HepG2 (cell line): ENCODE results near the gene TBRG4. TPM values are rescaled to one million over a fixed set of nuclear protein-coding genes. Genes with fewer than 3 reads are reported as not detected.

Experiments used
- ATAC-seq: fragments of 200-7000 bp; cut with Tn5 transposase; 3 replicates; pipeline ENCODE4 v1.9.1; 2020; ENCODE audit warnings: mild to moderate bottlenecking, moderate library complexity
- BruUV-seq: library from RNA; stranded (reverse); fragments of 400-500 nt; replicated peaks from 2 replicates; lab custom pipeline; 2021; lab: Mats Ljungman, UMichigan
- CTCF ChIA-PET: fragments of 300-600 bp; formaldehyde crosslinking; extraction: SDS; loops from one replicate; lab custom pipeline; 2021; ENCODE audit warnings: low total read pairs, inconsistent platforms, low intra/inter-chr PET ratio; lab: Yijun Ruan, JAX
- POLR2A ChIA-PET: fragments of 350-600 bp; sonication (Branson Sonifier 250); formaldehyde crosslinking; loops from one replicate; lab custom pipeline; 2020; ENCODE audit warnings: antibody characterized with exemption, inconsistent platforms; lab: Yijun Ruan, JAX
- DNase-seq: peaks from one replicate; pipeline ENCODE4 v3.0.0-alpha.2; 2015; ENCODE audit warnings: low spot score
- FAIRE-seq: peaks from 3 replicates; lab custom pipeline; 2011; peaks lifted over from hg19 to GRCh38; lab: Jason Lieb, UNC
- H2AFZ ChIP-seq: one replicate; pipeline ENCODE4 v1.6.1; 2011; ENCODE audit warnings: low read length, inconsistent platforms
- H3K27ac ChIP-seq: fragments of 300-600 bp; 3 replicates; pipeline ENCODE4 v1.8.0; 2011; ENCODE audit warnings: mixed run types, mild to moderate bottlenecking, mixed read lengths, low read length, inconsistent platforms; ENCODE audit not compliant: insufficient read depth; ENCODE audit errors: extremely low read length
- H3K27me3 ChIP-seq, 2 experiments: fragments of 200-600 bp in 1 of 2; 2 replicates in 1 of 2; 3 replicates in 1 of 2; pipeline versions ENCODE4 v1.6.0 to v1.8.0; 2011; ENCODE audit warnings: low read length in 2 of 2, mild to moderate bottlenecking in 2 of 2, moderate library complexity in 2 of 2, inconsistent platforms in 1 of 2; ENCODE audit not compliant: insufficient read depth in 2 of 2, control insufficient read depth in 1 of 2
- H3K36me3 ChIP-seq, 2 experiments: fragments of 200-600 bp in 1 of 2; replicated peaks in 1 of 2; 2 replicates in 1 of 2; 3 replicates in 1 of 2; pipeline versions ENCODE4 v1.5.1 to v1.8.0; 2011; ENCODE audit warnings: low read length in 2 of 2, inconsistent platforms in 1 of 2; ENCODE audit not compliant: insufficient read depth in 2 of 2, control insufficient read depth in 1 of 2
- H3K4me1 ChIP-seq: 2 replicates; pipeline ENCODE4 v1.5.1; 2012; ENCODE audit warnings: low read length, inconsistent platforms; ENCODE audit not compliant: insufficient read depth
- H3K4me2 ChIP-seq: 2 replicates; pipeline ENCODE4 v1.6.0; 2011; ENCODE audit warnings: low read depth, low read length, inconsistent platforms
- H3K4me3 ChIP-seq, 3 experiments: fragments of 200-600 bp in 1 of 3; sonication (generic), shearing (Covaris generic) in 1 of 3; replicated peaks in 1 of 3; 2 replicates each; pipeline ENCODE4 v1.5.1; 2011 to 2016; ENCODE audit warnings: low read length in 3 of 3, inconsistent platforms in 2 of 3, low read depth in 2 of 3, mild to moderate bottlenecking in 2 of 3, control low read depth in 1 of 3, mixed read lengths in 1 of 3; ENCODE audit not compliant: insufficient read depth in 1 of 3
- H3K79me2 ChIP-seq: one replicate; pipeline ENCODE4 v1.6.1; 2011; ENCODE audit warnings: low read length, inconsistent platforms; ENCODE audit not compliant: insufficient read depth
- H3K9ac ChIP-seq: 2 replicates; pipeline ENCODE4 v1.6.0; 2011; ENCODE audit warnings: mild to moderate bottlenecking, low read depth, low read length, inconsistent platforms; ENCODE audit not compliant: insufficient read depth
- H3K9me3 ChIP-seq: 2 replicates; pipeline ENCODE4 v1.5.1; 2012; ENCODE audit warnings: mild to moderate bottlenecking, low read length
- H4K20me1 ChIP-seq: 2 replicates; pipeline ENCODE4 v1.6.0; 2011; ENCODE audit warnings: inconsistent platforms, mild to moderate bottlenecking, low read length, moderate library complexity; ENCODE audit not compliant: insufficient read depth
- ARNT ChIP-seq: fragments of 450-650 bp; IDR thresholded peaks from 2 replicates; pipeline ENCODE4 v1.6.1; 2017
- DRAP1 ChIP-seq: IDR thresholded peaks from 2 replicates; pipeline ENCODE4 v1.6.1; 2016; ENCODE audit warnings: missing genetic modification reagents, missing compliant biosample characterization
- ELF3 ChIP-seq: IDR thresholded peaks from 2 replicates; pipeline ENCODE4 v1.6.1; 2016; ENCODE audit warnings: missing genetic modification reagents, missing compliant biosample characterization
- KAT2B ChIP-seq: fragments of 150-350 bp; IDR thresholded peaks from 2 replicates; pipeline ENCODE4 v1.6.1; 2014; ENCODE audit warnings: low read depth, low read length, borderline replicate concordance
- KDM4B ChIP-seq: sonication (generic); formaldehyde crosslinking; IDR thresholded peaks from 2 replicates; pipeline ENCODE4 v1.4.0; 2020; ENCODE audit warnings: missing genetic modification reagents
- MIXL1 ChIP-seq: IDR thresholded peaks from 2 replicates; pipeline ENCODE4 v1.6.1; 2016
- NCOA2 ChIP-seq: sonication (generic); formaldehyde crosslinking; IDR thresholded peaks from 2 replicates; pipeline ENCODE4 v1.8.0; 2022; ENCODE audit warnings: inconsistent platforms
- NKX3-1 ChIP-seq: sonication (generic); formaldehyde crosslinking; IDR thresholded peaks from 2 replicates; pipeline ENCODE4 v1.5.0; 2020; ENCODE audit warnings: missing genetic modification reagents
- ONECUT2 ChIP-seq: sonication (generic); formaldehyde crosslinking; IDR thresholded peaks from 2 replicates; pipeline ENCODE4 v1.4.0; 2020; ENCODE audit warnings: missing genetic modification reagents
- SKI ChIP-seq: fragments of 450-650 bp; IDR thresholded peaks from one replicate; pipeline ENCODE4 v1.6.1; 2018; ENCODE audit warnings: mild to moderate bottlenecking; ENCODE audit not compliant: partially characterized antibody
- SRSF1 ChIP-seq: fragments of 200-400 bp; formaldehyde crosslinking; optimal IDR thresholded peaks from 2 replicates; pipeline ENCODE3; 2017; ENCODE audit warnings: mild to moderate bottlenecking, low read depth, low read length, moderate library complexity
- SRSF4 ChIP-seq: fragments of 200-400 bp; formaldehyde crosslinking; IDR thresholded peaks from one replicate; pipeline ENCODE4 v1.6.1; 2018; ENCODE audit warnings: mild to moderate bottlenecking, low read depth, low read length, moderate library complexity; ENCODE audit not compliant: poor library complexity, severe bottlenecking
- THYN1 ChIP-seq: sonication (generic); formaldehyde crosslinking; IDR thresholded peaks from 2 replicates; pipeline ENCODE4 v1.8.1; 2023; ENCODE audit warnings: low read depth, mild to moderate bottlenecking, moderate library complexity, missing genetic modification reagents, borderline replicate concordance
- ZKSCAN5 ChIP-seq: sonication (generic); formaldehyde crosslinking; IDR thresholded peaks from 2 replicates; pipeline ENCODE4 v1.5.1; 2020; ENCODE audit warnings: mild to moderate bottlenecking, missing genetic modification reagents
- ZMYM4 ChIP-seq: sonication (generic); formaldehyde crosslinking; IDR thresholded peaks from 2 replicates; pipeline ENCODE4 v1.8.1; 2023; ENCODE audit warnings: mild to moderate bottlenecking, missing genetic modification reagents
- ZNF276 ChIP-seq: sonication (generic); formaldehyde crosslinking; IDR thresholded peaks from 2 replicates; pipeline ENCODE4 v1.4.0; 2020; ENCODE audit warnings: mild to moderate bottlenecking, low read depth, missing genetic modification reagents
- ZNF317 ChIP-seq: sonication (generic); formaldehyde crosslinking; IDR thresholded peaks from 2 replicates; pipeline ENCODE4 v1.5.0; 2020; ENCODE audit warnings: mild to moderate bottlenecking, missing genetic modification reagents
- ZNF550 ChIP-seq: sonication (generic); formaldehyde crosslinking; IDR thresholded peaks from 2 replicates; pipeline ENCODE4 v1.4.0; 2020; ENCODE audit warnings: mild to moderate bottlenecking, missing genetic modification reagents, borderline replicate concordance
- WGBS: methylation state at CpG from one replicate; pipeline ENCODE4 v1.1.6; 2017; ENCODE audit warnings: low lambda C conversion rate; 5-methylcytosine and 5-hydroxymethylcytosine counted together
- in situ Hi-C: cut with HindIII; loops from 2 replicates; pipeline ENCODE4 v1.10.0; 2017; ENCODE audit warnings: low pct_unique_long_range_greater_than_20kb; ENCODE audit not compliant: extremely low pct_ligation_motif_present
- intact Hi-C: fragments of 100-400 bp; cut with micrococcal nuclease; formaldehyde crosslinking; loops from one replicate; pipeline ENCODE4 v1.10.0; 2022; ENCODE audit not compliant: unreplicated experiment
- polyA plus RNA-seq, 8 experiments: library from polyadenylated mRNA; depleted of rRNA in 3 of 8; stranded (reverse) in 7 of 8; unstranded in 1 of 8; fragments of >200 nt; fragmentation: Illumina TruSeq in 4 of 8; extraction: Trizol in 4 of 8; gene quantifications; 2 replicates each; pipeline versions ENCODE4 v1.2.1 to v1.2.3, GENCODE V29; 2011 to 2016; ENCODE audit warnings: low read depth in 4 of 8, missing spikeins in 1 of 8, mixed read lengths in 1 of 8; ENCODE audit not compliant: insufficient read depth in 1 of 8
- total RNA-seq, 5 experiments: library from RNA; depleted of rRNA; stranded (reverse); fragments of >200 nt; fragmentation: Illumina TruSeq; extraction: Trizol; gene quantifications; 2 replicates each; pipeline ENCODE4 v1.2.3, GENCODE V29; 2016; ENCODE audit warnings: low read depth in 1 of 5
- TF ChIP-seq, protein P1 (sequence below): sonication (generic); formaldehyde crosslinking; IDR thresholded peaks from 2 replicates; pipeline ENCODE4 v1.5.0; 2020; ENCODE audit warnings: missing genetic modification reagents

Gene TBRG4
- total and polyA plus RNA-seq, 2 of the 13 experiments (the other 11 are each of a cell fraction or from before 2014, with no cell fraction given): 87.8 to 107 TPM

GRCh38 chr7:45087301-45088145 lies 24.0 kb downstream of the TBRG4 start:
- ATAC-seq (peak; percentile 6; the same call in 1 of the 3 replicates), FAIRE-seq (no peak), DNase-seq (no peak)
- Histone ChIP-seq H3K27ac (no peak overlapping the region), H3K36me3 (no peaks in the 10 kb centered on the region), H2AFZ (no peak overlapping the region), H3K79me2 (no peaks in the 10 kb centered on the region), H3K9ac (no peak overlapping the region), H3K27me3 (peaks cover 9 to 29% of the 10 kb centered on the region in 2 experiments), H3K4me3 (no peak overlapping the region), H3K4me1 (peaks cover 9% of the 10 kb centered on the region; the same call in 1 of the 2 replicates), H3K4me2 (no peak overlapping the region), H3K9me3 (no peaks in the 10 kb centered on the region), H4K20me1 (no peaks in the 10 kb centered on the region)
- ChIA-PET CTCF (no interaction called here), POLR2A (interaction anchor here (1.4 kb wide), 1 partner anchor 24 kb away, joined by 6 read pairs; the partner anchor contains the start of gene TBRG4)
- 53% methylated on average over 3 of the region's 6 CpGs for WGBS
- TF ChIP-seq SRSF4 (no peak), ZNF550 (CRISPR knock-in tag) (no peak), SRSF1 (no peak), DRAP1 (CRISPR knock-in tag) (no peak), KDM4B (no peak), ARNT (no peak), NKX3-1 (CRISPR knock-in tag) (no peak), KAT2B (no peak), THYN1 (CRISPR knock-in tag) (no peak), SKI (no peak), ZMYM4 (no peak), ZKSCAN5 (CRISPR knock-in tag) (no peak), ONECUT2 (no peak), ZNF276 (no peak), ELF3 (CRISPR knock-in tag) (no peak), MIXL1 (CRISPR knock-in tag) (no peak), ZNF317 (CRISPR knock-in tag) (no peak), NCOA2 (CRISPR knock-in tag) (no peak)
- TF ChIP-seq, protein P1, sequence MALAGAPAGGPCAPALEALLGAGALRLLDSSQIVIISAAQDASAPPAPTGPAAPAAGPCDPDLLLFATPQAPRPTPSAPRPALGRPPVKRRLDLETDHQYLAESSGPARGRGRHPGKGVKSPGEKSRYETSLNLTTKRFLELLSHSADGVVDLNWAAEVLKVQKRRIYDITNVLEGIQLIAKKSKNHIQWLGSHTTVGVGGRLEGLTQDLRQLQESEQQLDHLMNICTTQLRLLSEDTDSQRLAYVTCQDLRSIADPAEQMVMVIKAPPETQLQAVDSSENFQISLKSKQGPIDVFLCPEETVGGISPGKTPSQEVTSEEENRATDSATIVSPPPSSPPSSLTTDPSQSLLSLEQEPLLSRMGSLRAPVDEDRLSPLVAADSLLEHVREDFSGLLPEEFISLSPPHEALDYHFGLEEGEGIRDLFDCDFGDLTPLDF (CRISPR knock-in tag): no peak
- BruUV-seq: no TSS peak
- intact Hi-C loops (no loop called here), in situ Hi-C loops (no loop called here)
